IPS-15b (cell line): ENCODE data around the gene PLEKHA6.
"Not testable (repeated sequence)": the region's sequence is repeated elsewhere in the genome, so short reads cannot be mapped to it uniquely, and the experiment has no call there.

Experiments used
- H3K27me3 ChIP-seq: one replicate; pipeline ENCODE4 v1.6.1; 2013; ENCODE audit warnings: low read length; ENCODE audit not compliant: control insufficient read depth, insufficient read depth
- H3K36me3 ChIP-seq: one replicate; pipeline ENCODE4 v1.6.1; 2013; ENCODE audit warnings: low read length; ENCODE audit not compliant: control insufficient read depth, insufficient read depth
- H3K4me1 ChIP-seq: one replicate; pipeline ENCODE4 v1.6.1; 2013; ENCODE audit warnings: mild to moderate bottlenecking, low read length; ENCODE audit not compliant: control insufficient read depth, insufficient read depth
- H3K4me3 ChIP-seq: one replicate; pipeline ENCODE4 v1.5.1; 2013; ENCODE audit warnings: low read depth, low read length
- H3K9ac ChIP-seq: one replicate; pipeline ENCODE4 v1.6.1; 2013; ENCODE audit warnings: low read depth, mild to moderate bottlenecking, low read length
- H3K9me3 ChIP-seq: one replicate; pipeline ENCODE4 v1.6.1; 2013; ENCODE audit warnings: mild to moderate bottlenecking, low read length; ENCODE audit not compliant: control insufficient read depth, insufficient read depth

PLEKHA6 gene

GRCh38 chr1:204237515-204237914 is 122.2 kb downstream of the PLEKHA6 start:
- not testable (repeated sequence) for H3K4me1 ChIP-seq, H3K9ac ChIP-seq, H3K36me3 ChIP-seq, H3K4me3 ChIP-seq, H3K27me3 ChIP-seq, H3K9me3 ChIP-seq

GRCh38 chr1:204232526-204232925 is 127.2 kb downstream of the PLEKHA6 start:
- no peaks in the 10 kb centered on the region for H3K4me1 ChIP-seq
- H3K27me3 ChIP-seq, result no peaks in the 10 kb centered on the region
- H3K36me3 ChIP-seq, result peaks cover 3% of the 10 kb centered on the region
- no peaks in the 10 kb centered on the region for H3K9me3 ChIP-seq
- no peak overlapping the region for H3K9ac ChIP-seq
- H3K4me3 ChIP-seq, result no peak overlapping the region

- Histone ChIP-seq H3K4me1 (no peaks in the 10 kb centered on the region), H3K36me3 (peaks cover 3% of the 10 kb centered on the region), H3K4me3 (no peak overlapping the region), H3K9me3 (no peaks in the 10 kb centered on the region), H3K9ac (no peak overlapping the region), H3K27me3 (no peaks in the 10 kb centered on the region)
These were observed 129.5 kb downstream of the PLEKHA6 start for GRCh38 chr1:204230211-204230610.

- H3K4me1 ChIP-seq, result no peaks in the 10 kb centered on the region
- peaks cover 3% of the 10 kb centered on the region for H3K36me3 ChIP-seq
- no peak overlapping the region for H3K9ac ChIP-seq
These were observed 130.8 kb downstream of the PLEKHA6 start for GRCh38 chr1:204228896-204229295.

GRCh38 chr1:204227996-204228785 is 131.5 kb downstream of the PLEKHA6 start:
- H3K4me3 ChIP-seq, result no peak overlapping the region
- H3K4me1 ChIP-seq, result no peaks in the 10 kb centered on the region
- no peaks in the 10 kb centered on the region for H3K9me3 ChIP-seq
- no peaks in the 10 kb centered on the region for H3K27me3 ChIP-seq
- no peak overlapping the region for H3K9ac ChIP-seq
- peaks cover 3% of the 10 kb centered on the region for H3K36me3 ChIP-seq

More at GRCh38 chr1:204228896-204229295, 130.8 kb downstream of the PLEKHA6 start:
- H3K27me3 ChIP-seq, result no peaks in the 10 kb centered on the region
- H3K4me3 ChIP-seq, result no peak overlapping the region
- H3K9me3 ChIP-seq, result no peaks in the 10 kb centered on the region

GRCh38 chr1:204227351-204227750 is 132.4 kb downstream of the PLEKHA6 start:
- H3K36me3 ChIP-seq, result peaks cover 3% of the 10 kb centered on the region
- no peaks in the 10 kb centered on the region for H3K27me3 ChIP-seq
- no peaks in the 10 kb centered on the region for H3K9me3 ChIP-seq
- H3K4me3 ChIP-seq, result no peak overlapping the region
- no peak overlapping the region for H3K9ac ChIP-seq
- H3K4me1 ChIP-seq, result no peaks in the 10 kb centered on the region

GRCh38 chr1:204225841-204226735 is 133.6 kb downstream of the PLEKHA6 start:
- no peaks in the 10 kb centered on the region for H3K27me3 ChIP-seq
- H3K36me3 ChIP-seq, result peaks cover 3% of the 10 kb centered on the region
- H3K4me1 ChIP-seq, result peaks cover under 1% of the 10 kb centered on the region
- H3K4me3 ChIP-seq, result no peak overlapping the region
- no peak overlapping the region for H3K9ac ChIP-seq
- H3K9me3 ChIP-seq, result no peaks in the 10 kb centered on the region

- Histone ChIP-seq H3K4me1 (peaks cover 2% of the 10 kb centered on the region), H3K36me3 (peaks cover 3% of the 10 kb centered on the region), H3K9ac (no peak overlapping the region)
These were observed 135.1 kb downstream of the PLEKHA6 start for GRCh38 chr1:204224655-204225054.

GRCh38 chr1:204223129-204223860 is 136.4 kb downstream of the PLEKHA6 start:
- Histone ChIP-seq H3K4me1 (peaks cover 2% of the 10 kb centered on the region), H3K36me3 (peaks cover 3% of the 10 kb centered on the region), H3K27me3 (no peaks in the 10 kb centered on the region), H3K4me3 (no peak overlapping the region), H3K9ac (no peak overlapping the region), H3K9me3 (no peaks in the 10 kb centered on the region)

More at GRCh38 chr1:204224655-204225054, 135.1 kb downstream of the PLEKHA6 start:
- no peaks in the 10 kb centered on the region for H3K9me3 ChIP-seq
- no peaks in the 10 kb centered on the region for H3K27me3 ChIP-seq
- H3K4me3 ChIP-seq, result no peak overlapping the region

- no peaks in the 10 kb centered on the region for H3K27me3 ChIP-seq
- no peak overlapping the region for H3K9ac ChIP-seq
- H3K9me3 ChIP-seq, result no peaks in the 10 kb centered on the region
- no peak overlapping the region for H3K4me3 ChIP-seq
- peaks cover 2% of the 10 kb centered on the region for H3K4me1 ChIP-seq
- H3K36me3 ChIP-seq, result no peaks in the 10 kb centered on the region
These were observed 137.0 kb downstream of the PLEKHA6 start for GRCh38 chr1:204222764-204223055.

- H3K27me3 ChIP-seq, result no peaks in the 10 kb centered on the region
- no peak overlapping the region for H3K4me3 ChIP-seq
- no peaks in the 10 kb centered on the region for H3K36me3 ChIP-seq
- H3K4me1 ChIP-seq, result peaks cover 2% of the 10 kb centered on the region
- H3K9me3 ChIP-seq, result no peaks in the 10 kb centered on the region
- H3K9ac ChIP-seq, result no peak overlapping the region
These were observed 137.5 kb downstream of the PLEKHA6 start for GRCh38 chr1:204222006-204222763.
